HG02884 (cell line): ENCODE measurements around the gene KRTAP27-1.

Experiments used
- ATAC-seq: cut with Tn5 transposase; IDR thresholded peaks from one replicate; pipeline ENCODE4 v1.9.1; 2021; ENCODE audit warnings: mild to moderate bottlenecking, moderate library complexity; ENCODE audit not compliant: unreplicated experiment

Gene KRTAP27-1

GRCh38 chr21:30337276-30337744, at the start of gene KRTAP27-1:
Gene KRTAP27-1 (minus strand): TSS chr21:30337694. CDS start chr21:30337668, 26 bp downstream.
- no peak for ATAC-seq

GRCh38 chr21:30382201-30382600, 44.7 kb upstream of the KRTAP27-1 start:
- no peak for ATAC-seq

GRCh38 chr21:30372139-30372770, 34.8 kb upstream of the KRTAP27-1 start, which contains the start of gene KRTAP13-2:
Gene KRTAP13-2 (minus strand): TSS chr21:30372271. CDS start chr21:30372213, 58 bp downstream.
- no peak for ATAC-seq

GRCh38 chr21:30355906-30356305, 18.4 kb upstream of the KRTAP27-1 start:
- ATAC-seq, result no peak

- no peak for ATAC-seq
Observed at GRCh38 chr21:30354308-30355005, 17.0 kb upstream of the KRTAP27-1 start.

GRCh38 chr21:30351534-30351933, 14.0 kb upstream of the KRTAP27-1 start:
- no peak for ATAC-seq

- ATAC-seq, result no peak
Observed at GRCh38 chr21:30349572-30349971, 12.1 kb upstream of the KRTAP27-1 start.

- ATAC-seq, result no peak
Observed at GRCh38 chr21:30348506-30348905, 11.0 kb upstream of the KRTAP27-1 start, which contains the start of gene KRTAP23-1. Gene KRTAP23-1 (minus strand): TSS chr21:30348606. CDS start chr21:30348606, 0 bp downstream.

- no peak for ATAC-seq
Observed at GRCh38 chr21:30345014-30345413, 7.5 kb upstream of the KRTAP27-1 start.

- ATAC-seq, result no peak
Observed at GRCh38 chr21:30340714-30341573, 3.5 kb upstream of the KRTAP27-1 start.

- ATAC-seq, result no peak
Observed at GRCh38 chr21:30338717-30339116, 1.2 kb upstream of the KRTAP27-1 start.

- ATAC-seq, result no peak
Observed at GRCh38 chr21:30337772-30338171, 278 bp upstream of the KRTAP27-1 start.

GRCh38 chr21:30336596-30336995, 898 bp downstream of the KRTAP27-1 start:
- ATAC-seq, result no peak

- ATAC-seq, result no peak
Observed at GRCh38 chr21:30333736-30334135, 3.8 kb downstream of the KRTAP27-1 start.

GRCh38 chr21:30332681-30333080, 4.8 kb downstream of the KRTAP27-1 start:
- no peak for ATAC-seq

GRCh38 chr21:30329203-30329875, 8.2 kb downstream of the KRTAP27-1 start:
- no peak for ATAC-seq

GRCh38 chr21:30326390-30326789, 11.1 kb downstream of the KRTAP27-1 start:
- ATAC-seq, result no peak

- ATAC-seq, result no peak
Observed at GRCh38 chr21:30320215-30320614, 17.3 kb downstream of the KRTAP27-1 start, which contains the start of gene KRTAP26-1. Gene KRTAP26-1 (minus strand): TSS chr21:30320315. CDS start chr21:30320035, 280 bp downstream.

GRCh38 chr21:30315701-30316100, 21.8 kb downstream of the KRTAP27-1 start:
- no peak for ATAC-seq

- no peak for ATAC-seq
Observed at GRCh38 chr21:30306884-30307283, 30.6 kb downstream of the KRTAP27-1 start.
